Adrenal gland (tissue), 5 donors: ENCODE results near the gene TOR4A.

Source experiments
- POLR2A ChIP-seq, 2 donors: fragments of 450-650 bp; IDR thresholded peaks; one replicate each; pipeline ENCODE4 v1.6.1; 2017; ENCODE audit warnings: antibody characterized with exemption in 2 of 2, mild to moderate bottlenecking in 2 of 2, moderate library complexity in 1 of 2
- TF ChIP-seq, protein P1 (sequence below), 6 experiments: fragments of 450-650 bp in 4 of 6; fragments of 200-600 bp in 2 of 6; sonication (generic) in 1 of 6; IDR thresholded peaks; 1 replicate in 5 of 6; 2 replicates in 1 of 6; pipeline versions ENCODE4 v1.5.1 to v1.8.0; 2016 to 2021; ENCODE audit warnings: antibody characterized with exemption in 6 of 6, mild to moderate bottlenecking in 2 of 6, moderate library complexity in 1 of 6
- donor health status: DM: no; HTN: no; CAD: no.

DNA sequence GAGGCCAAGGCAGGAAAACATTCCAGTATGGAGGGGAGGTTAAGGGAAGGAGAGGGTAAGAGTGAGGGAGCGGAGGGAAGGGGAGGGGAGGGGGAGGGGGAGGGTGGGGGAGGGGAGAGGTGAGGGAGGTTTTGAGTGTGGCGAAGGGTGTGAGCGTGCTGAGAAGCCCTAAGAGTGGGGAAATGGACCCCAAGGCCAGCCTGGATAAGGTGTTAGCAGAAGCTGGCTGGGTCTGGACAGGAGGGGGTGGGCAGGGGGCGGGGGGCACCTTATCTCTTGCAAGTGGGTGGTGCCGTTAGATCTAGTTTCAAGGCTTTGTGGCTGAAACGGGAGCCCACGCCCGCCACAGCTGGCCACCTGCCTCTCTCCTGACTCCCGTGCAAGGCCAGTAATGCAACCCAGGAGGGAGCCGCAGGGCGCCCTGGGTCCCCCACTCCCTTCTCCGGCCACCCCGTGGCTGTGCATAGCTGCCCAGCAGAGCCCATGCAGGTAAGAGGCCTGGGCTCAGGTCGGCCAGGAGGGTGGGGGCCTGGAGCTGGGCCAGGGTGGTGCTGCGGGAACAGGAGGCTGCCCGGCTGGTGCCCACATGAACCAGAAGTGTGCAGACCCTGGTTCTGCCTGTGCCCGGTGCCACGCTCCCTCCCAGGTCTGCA, 49.5 kb upstream of the TOR4A start:
- TF ChIP-seq, protein P1, sequence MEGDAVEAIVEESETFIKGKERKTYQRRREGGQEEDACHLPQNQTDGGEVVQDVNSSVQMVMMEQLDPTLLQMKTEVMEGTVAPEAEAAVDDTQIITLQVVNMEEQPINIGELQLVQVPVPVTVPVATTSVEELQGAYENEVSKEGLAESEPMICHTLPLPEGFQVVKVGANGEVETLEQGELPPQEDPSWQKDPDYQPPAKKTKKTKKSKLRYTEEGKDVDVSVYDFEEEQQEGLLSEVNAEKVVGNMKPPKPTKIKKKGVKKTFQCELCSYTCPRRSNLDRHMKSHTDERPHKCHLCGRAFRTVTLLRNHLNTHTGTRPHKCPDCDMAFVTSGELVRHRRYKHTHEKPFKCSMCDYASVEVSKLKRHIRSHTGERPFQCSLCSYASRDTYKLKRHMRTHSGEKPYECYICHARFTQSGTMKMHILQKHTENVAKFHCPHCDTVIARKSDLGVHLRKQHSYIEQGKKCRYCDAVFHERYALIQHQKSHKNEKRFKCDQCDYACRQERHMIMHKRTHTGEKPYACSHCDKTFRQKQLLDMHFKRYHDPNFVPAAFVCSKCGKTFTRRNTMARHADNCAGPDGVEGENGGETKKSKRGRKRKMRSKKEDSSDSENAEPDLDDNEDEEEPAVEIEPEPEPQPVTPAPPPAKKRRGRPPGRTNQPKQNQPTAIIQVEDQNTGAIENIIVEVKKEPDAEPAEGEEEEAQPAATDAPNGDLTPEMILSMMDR (IDR thresholded peaks at IDR 0.05): no peak
- no peak for TF ChIP-seq POLR2A (IDR thresholded peaks at IDR 0.05)
